ENCODE data around the gene RPN1.

Gene RPN1

GRCh38 chr3:128578346-128578745 lies 72.3 kb downstream of the RPN1 start:
- no peak for DNase-seq (ENCODE audit: low spot score)

DNA sequence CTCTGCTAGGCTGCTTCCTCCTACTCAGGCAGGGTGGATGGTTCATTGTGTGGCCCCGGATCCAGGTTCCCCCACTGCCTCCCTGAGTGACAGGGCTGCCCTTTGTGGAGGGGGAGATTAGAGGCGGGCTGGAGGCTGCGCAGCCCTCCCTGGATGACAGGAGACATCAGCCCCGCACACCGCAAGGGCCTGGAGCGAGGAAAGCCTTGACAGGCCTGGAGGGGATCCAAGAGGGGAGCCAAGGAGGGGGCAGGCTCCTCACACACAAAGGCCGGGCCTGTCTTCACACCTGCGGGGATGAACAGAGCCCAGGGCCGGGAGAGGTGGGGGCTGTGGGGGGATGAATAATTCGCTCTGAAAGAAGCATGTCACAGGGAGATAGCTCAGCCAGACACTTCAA lies 72.9 kb downstream of the RPN1 start:
- no peak for DNase-seq (ENCODE audit: low spot score)

DNA sequence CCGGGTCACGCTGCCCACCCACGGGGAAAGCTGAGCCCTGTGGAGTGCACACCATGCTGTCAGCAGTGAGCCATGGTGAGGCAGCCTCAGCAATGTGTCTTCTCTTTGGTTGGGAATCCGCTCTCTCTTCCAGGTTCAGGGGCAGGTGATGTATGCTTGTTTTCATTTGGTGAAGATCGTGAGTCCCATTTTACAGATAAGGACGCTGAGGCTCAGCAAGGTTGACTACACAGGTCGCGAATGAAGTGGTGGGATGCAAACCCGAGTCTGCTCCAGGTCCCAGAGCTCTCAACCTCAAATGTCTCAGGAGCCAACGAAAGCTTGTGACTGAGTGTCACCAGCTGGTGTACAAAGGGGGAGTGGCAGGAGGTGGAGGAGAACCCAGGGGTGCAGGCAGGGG lies 74.3 kb downstream of the RPN1 start:
- no peak for DNase-seq (ENCODE audit: low spot score)

- no peak for DNase-seq (ENCODE audit: low spot score)
Observed at GRCh38 chr3:128575777-128576176, 74.8 kb downstream of the RPN1 start.

- no peak for DNase-seq (ENCODE audit: low spot score)
Observed at GRCh38 chr3:128573707-128574162, 76.9 kb downstream of the RPN1 start.

DNA sequence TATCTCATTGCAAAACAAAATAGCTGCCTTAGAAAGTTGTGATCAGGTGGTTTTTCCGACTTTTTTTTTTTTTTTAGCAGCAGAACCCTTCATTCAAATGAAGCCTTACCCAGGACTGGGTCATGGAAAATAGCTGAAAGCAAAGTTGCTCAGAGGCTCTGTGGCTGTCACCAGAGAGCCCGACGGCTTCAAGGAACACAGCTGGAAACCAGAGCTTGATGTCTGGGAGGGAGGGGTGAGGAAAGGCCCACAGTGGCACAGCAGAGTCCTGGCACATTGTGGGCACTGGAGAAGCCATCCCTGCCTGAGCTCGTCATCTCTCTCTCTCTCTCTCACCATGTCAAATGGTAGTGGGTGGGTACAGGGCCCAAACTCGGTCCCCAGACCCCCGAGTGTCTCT lies 77.5 kb downstream of the RPN1 start:
- DNase-seq (ENCODE audit: low spot score), result no peak

DNA sequence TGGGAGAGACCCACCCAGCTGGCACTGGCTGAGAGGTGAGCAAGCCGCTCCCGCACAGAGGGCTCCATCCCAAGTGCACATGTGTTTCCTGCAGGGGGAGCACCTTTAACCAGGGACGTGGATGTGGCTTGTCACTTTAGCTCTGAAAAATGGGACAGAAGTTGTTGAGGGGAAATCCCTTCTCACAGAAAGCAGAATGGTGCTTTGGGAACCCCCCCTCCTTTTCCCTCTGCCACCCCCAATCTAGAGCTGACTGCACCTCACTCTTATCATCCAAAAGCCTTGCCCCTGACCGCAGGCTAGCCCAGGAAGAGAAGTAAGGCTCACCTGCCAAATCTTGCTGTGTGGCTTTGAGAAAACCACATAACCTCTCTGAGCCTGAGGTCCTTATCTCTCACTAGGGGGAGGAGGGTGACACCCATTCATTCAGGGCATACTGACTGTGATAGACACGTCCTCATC lies 77.9 kb downstream of the RPN1 start:
- no peak for DNase-seq (ENCODE audit: low spot score)

- DNase-seq (ENCODE audit: low spot score), result no peak
Observed at GRCh38 chr3:128572013-128572412, 78.6 kb downstream of the RPN1 start.

Data from pons (tissue), 1 donor.